ENCODE results near the gene CORIN. TPM values are rescaled to one million over a fixed set of nuclear protein-coding genes. Genes with fewer than 3 reads are reported as not detected.

Gene CORIN
- total and polyA plus RNA-seq, 4 donors: 0.02 to 0.23 (median 0.15) TPM

DNA sequence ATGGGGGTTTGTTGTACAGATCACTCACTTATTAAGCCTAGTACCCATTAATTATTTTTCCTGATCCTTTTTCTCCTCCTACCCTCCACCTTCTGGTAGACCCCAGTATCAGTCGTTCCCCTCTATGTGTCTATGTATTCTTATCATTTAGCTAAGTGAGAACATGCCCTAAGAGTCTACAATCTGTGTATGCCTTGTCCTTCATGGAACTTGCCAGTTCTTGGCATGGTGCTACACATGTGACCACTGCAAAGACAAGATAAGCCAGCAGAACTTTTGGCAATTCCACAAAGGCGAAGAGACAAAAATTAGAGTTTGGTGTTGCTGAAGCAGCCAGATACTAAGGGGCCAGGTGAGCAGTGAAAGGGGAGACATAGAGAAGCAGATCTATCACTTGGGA lies 101.3 kb downstream of the CORIN start:
- DNase-seq (ENCODE audit: low spot score): no peak
- WGBS: 65% methylated on average over 2 of the region's 2 CpGs
- Histone ChIP-seq H3K9ac (ENCODE audit: low read depth in 1 of 2, low read length in 2 of 2) (no peak overlapping the region), H3K27ac (ENCODE audit: low read depth in 1 of 2, low read length in 2 of 2) (no peak overlapping the region), H3K4me1 (ENCODE audit: control insufficient read depth in 4 of 4, insufficient read depth in 4 of 4, low read length in 3 of 4) (no peaks in the 10 kb centered on the region), H3K9me3 (ENCODE audit: control insufficient read depth in 4 of 4, low read length in 3 of 4) (peaks cover 0 to 3% (median under 1%) of the 10 kb centered on the region in 4 donors), H3K4me3 (ENCODE audit: low read depth in 1 of 3, low read length in 3 of 3) (no peak overlapping the region), H3K27me3 (ENCODE audit: control insufficient read depth in 4 of 4, insufficient read depth in 4 of 4, low read length in 3 of 4) (no peaks in the 10 kb centered on the region), H3K36me3 (ENCODE audit: control insufficient read depth in 4 of 4, insufficient read depth in 3 of 4, low read depth in 1 of 4, low read length in 3 of 4) (no peaks in the 10 kb centered on the region)
- TF ChIP-seq HNF4G (IDR thresholded peaks at IDR 0.05) (no peak), RXRA (IDR thresholded peaks at IDR 0.05) (no peak), SP1 (IDR thresholded peaks at IDR 0.05) (no peak), JUND (IDR thresholded peaks at IDR 0.05) (no peak), HNF4A (conservative IDR thresholded peaks at IDR 0.05) (no peak), FOXA1 (IDR thresholded peaks at IDR 0.05) (no peak), EGR1 (IDR thresholded peaks at IDR 0.05; ENCODE audit: low read depth in 2 of 2) (no peak)
- TF ChIP-seq, protein P1, sequence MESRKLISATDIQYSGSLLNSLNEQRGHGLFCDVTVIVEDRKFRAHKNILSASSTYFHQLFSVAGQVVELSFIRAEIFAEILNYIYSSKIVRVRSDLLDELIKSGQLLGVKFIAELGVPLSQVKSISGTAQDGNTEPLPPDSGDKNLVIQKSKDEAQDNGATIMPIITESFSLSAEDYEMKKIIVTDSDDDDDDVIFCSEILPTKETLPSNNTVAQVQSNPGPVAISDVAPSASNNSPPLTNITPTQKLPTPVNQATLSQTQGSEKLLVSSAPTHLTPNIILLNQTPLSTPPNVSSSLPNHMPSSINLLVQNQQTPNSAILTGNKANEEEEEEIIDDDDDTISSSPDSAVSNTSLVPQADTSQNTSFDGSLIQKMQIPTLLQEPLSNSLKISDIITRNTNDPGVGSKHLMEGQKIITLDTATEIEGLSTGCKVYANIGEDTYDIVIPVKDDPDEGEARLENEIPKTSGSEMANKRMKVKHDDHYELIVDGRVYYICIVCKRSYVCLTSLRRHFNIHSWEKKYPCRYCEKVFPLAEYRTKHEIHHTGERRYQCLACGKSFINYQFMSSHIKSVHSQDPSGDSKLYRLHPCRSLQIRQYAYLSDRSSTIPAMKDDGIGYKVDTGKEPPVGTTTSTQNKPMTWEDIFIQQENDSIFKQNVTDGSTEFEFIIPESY (IDR thresholded peaks at IDR 0.05): no peak
- TF ChIP-seq, protein P2, sequence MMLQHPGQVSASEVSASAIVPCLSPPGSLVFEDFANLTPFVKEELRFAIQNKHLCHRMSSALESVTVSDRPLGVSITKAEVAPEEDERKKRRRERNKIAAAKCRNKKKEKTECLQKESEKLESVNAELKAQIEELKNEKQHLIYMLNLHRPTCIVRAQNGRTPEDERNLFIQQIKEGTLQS (IDR thresholded peaks at IDR 0.05): no peak
- TF ChIP-seq, protein P3, sequence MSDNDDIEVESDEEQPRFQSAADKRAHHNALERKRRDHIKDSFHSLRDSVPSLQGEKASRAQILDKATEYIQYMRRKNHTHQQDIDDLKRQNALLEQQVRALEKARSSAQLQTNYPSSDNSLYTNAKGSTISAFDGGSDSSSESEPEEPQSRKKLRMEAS (IDR thresholded peaks at IDR 0.05): no peak

DNA sequence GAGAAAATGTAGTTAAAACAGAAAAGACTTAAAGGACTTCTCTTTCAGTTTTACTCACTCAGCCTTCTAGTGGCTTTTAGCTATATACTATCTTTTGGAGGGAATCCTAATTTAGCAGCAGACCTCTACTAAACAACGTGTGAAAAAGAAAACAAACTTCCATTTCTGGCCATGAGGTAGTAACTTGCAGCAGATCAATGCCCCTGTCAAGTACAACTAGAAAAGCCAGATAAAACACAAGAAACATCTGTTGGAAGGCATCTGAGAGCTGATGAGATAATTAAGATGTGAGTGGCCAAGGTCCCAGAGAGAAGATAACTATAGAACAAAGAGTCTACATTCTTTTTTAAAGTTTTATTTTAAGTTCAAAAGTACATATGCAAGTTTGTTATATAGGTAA lies 101.7 kb downstream of the CORIN start:
- H3K4me1 ChIP-seq (ENCODE audit: control insufficient read depth in 4 of 4, insufficient read depth in 4 of 4, low read length in 3 of 4): no peaks in the 10 kb centered on the region
- no peak overlapping the region for H3K4me3 ChIP-seq (ENCODE audit: low read depth in 1 of 3, low read length in 3 of 3)
- 28% methylated on average over 1 of the region's 1 CpG for WGBS
- no peaks in the 10 kb centered on the region for H3K27me3 ChIP-seq (ENCODE audit: control insufficient read depth in 4 of 4, insufficient read depth in 4 of 4, low read length in 3 of 4)
- TF ChIP-seq HNF4A (conservative IDR thresholded peaks at IDR 0.05) (no peak), TAF1 (conservative IDR thresholded peaks at IDR 0.05) (no peak), RAD21 (IDR thresholded peaks at IDR 0.05) (no peak), FOXA2 (IDR thresholded peaks at IDR 0.05) (no peak), NR2F2 (IDR thresholded peaks at IDR 0.05) (no peak), SP1 (IDR thresholded peaks at IDR 0.05) (no peak), FOXA1 (IDR thresholded peaks at IDR 0.05) (no peak), YY1 (IDR thresholded peaks at IDR 0.05) (no peak), RXRA (IDR thresholded peaks at IDR 0.05) (no peak), JUND (IDR thresholded peaks at IDR 0.05) (no peak), EGR1 (IDR thresholded peaks at IDR 0.05; ENCODE audit: low read depth in 2 of 2) (no peak), GABPA (IDR thresholded peaks at IDR 0.05 in 1 of 2, conservative IDR thresholded peaks at IDR 0.05 in 1 of 2) (no peak)
- TF ChIP-seq, protein P2 (IDR thresholded peaks at IDR 0.05): no peak
- TF ChIP-seq, protein P1 (IDR thresholded peaks at IDR 0.05): no peak
- TF ChIP-seq, protein P4, sequence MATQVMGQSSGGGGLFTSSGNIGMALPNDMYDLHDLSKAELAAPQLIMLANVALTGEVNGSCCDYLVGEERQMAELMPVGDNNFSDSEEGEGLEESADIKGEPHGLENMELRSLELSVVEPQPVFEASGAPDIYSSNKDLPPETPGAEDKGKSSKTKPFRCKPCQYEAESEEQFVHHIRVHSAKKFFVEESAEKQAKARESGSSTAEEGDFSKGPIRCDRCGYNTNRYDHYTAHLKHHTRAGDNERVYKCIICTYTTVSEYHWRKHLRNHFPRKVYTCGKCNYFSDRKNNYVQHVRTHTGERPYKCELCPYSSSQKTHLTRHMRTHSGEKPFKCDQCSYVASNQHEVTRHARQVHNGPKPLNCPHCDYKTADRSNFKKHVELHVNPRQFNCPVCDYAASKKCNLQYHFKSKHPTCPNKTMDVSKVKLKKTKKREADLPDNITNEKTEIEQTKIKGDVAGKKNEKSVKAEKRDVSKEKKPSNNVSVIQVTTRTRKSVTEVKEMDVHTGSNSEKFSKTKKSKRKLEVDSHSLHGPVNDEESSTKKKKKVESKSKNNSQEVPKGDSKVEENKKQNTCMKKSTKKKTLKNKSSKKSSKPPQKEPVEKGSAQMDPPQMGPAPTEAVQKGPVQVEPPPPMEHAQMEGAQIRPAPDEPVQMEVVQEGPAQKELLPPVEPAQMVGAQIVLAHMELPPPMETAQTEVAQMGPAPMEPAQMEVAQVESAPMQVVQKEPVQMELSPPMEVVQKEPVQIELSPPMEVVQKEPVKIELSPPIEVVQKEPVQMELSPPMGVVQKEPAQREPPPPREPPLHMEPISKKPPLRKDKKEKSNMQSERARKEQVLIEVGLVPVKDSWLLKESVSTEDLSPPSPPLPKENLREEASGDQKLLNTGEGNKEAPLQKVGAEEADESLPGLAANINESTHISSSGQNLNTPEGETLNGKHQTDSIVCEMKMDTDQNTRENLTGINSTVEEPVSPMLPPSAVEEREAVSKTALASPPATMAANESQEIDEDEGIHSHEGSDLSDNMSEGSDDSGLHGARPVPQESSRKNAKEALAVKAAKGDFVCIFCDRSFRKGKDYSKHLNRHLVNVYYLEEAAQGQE (IDR thresholded peaks at IDR 0.05): no peak
- TF ChIP-seq, protein P5, sequence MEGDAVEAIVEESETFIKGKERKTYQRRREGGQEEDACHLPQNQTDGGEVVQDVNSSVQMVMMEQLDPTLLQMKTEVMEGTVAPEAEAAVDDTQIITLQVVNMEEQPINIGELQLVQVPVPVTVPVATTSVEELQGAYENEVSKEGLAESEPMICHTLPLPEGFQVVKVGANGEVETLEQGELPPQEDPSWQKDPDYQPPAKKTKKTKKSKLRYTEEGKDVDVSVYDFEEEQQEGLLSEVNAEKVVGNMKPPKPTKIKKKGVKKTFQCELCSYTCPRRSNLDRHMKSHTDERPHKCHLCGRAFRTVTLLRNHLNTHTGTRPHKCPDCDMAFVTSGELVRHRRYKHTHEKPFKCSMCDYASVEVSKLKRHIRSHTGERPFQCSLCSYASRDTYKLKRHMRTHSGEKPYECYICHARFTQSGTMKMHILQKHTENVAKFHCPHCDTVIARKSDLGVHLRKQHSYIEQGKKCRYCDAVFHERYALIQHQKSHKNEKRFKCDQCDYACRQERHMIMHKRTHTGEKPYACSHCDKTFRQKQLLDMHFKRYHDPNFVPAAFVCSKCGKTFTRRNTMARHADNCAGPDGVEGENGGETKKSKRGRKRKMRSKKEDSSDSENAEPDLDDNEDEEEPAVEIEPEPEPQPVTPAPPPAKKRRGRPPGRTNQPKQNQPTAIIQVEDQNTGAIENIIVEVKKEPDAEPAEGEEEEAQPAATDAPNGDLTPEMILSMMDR (IDR thresholded peaks at IDR 0.05; ENCODE audit: low read depth, low read length, missing input control): no peak
- TF ChIP-seq, protein P3 (IDR thresholded peaks at IDR 0.05): no peak
- no peak overlapping the region for H3K9ac ChIP-seq (ENCODE audit: low read depth in 1 of 2, low read length in 2 of 2)
- no peaks in the 10 kb centered on the region for H3K36me3 ChIP-seq (ENCODE audit: control insufficient read depth in 4 of 4, insufficient read depth in 3 of 4, low read depth in 1 of 4, low read length in 3 of 4)
- peaks cover 0 to 3% (median under 1%) of the 10 kb centered on the region in 4 donors for H3K9me3 ChIP-seq (ENCODE audit: control insufficient read depth in 4 of 4, low read length in 3 of 4)
- DNase-seq (ENCODE audit: low spot score): no peak
- no peak overlapping the region for H3K27ac ChIP-seq (ENCODE audit: low read depth in 1 of 2, low read length in 2 of 2)
